ENCODE results near the gene SPDL1. TPM values are rescaled to one million over a fixed set of nuclear protein-coding genes. Genes with fewer than 3 reads are reported as not detected.
A peak's percentile ranks its signal among the peaks of the same experiment; 100 is the strongest.

SPDL1 gene
- total and polyA plus RNA-seq, 8 donors, result 2.0 to 4.8 (median 2.7) TPM

DNA sequence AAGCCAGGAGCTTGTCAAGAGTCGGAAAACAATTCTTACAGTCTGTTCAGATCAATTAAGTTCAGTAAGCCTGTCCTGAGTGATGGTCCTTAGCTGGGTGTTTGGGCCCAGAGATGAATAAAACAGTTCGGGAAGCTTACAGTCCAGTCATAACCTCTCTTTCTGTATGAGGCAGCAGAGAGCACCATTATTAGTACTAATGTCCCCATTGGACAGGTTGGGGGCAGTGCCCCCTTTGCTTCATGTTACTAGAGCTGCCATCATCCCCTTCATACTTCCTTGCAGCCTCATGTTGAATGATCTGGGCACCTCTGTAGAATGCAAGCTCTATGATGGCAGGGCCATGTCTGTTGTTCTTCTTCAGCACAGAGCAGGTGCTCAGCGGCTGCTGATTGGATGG is 63.3 kb downstream of the SPDL1 start:
- TF ChIP-seq, protein P1, sequence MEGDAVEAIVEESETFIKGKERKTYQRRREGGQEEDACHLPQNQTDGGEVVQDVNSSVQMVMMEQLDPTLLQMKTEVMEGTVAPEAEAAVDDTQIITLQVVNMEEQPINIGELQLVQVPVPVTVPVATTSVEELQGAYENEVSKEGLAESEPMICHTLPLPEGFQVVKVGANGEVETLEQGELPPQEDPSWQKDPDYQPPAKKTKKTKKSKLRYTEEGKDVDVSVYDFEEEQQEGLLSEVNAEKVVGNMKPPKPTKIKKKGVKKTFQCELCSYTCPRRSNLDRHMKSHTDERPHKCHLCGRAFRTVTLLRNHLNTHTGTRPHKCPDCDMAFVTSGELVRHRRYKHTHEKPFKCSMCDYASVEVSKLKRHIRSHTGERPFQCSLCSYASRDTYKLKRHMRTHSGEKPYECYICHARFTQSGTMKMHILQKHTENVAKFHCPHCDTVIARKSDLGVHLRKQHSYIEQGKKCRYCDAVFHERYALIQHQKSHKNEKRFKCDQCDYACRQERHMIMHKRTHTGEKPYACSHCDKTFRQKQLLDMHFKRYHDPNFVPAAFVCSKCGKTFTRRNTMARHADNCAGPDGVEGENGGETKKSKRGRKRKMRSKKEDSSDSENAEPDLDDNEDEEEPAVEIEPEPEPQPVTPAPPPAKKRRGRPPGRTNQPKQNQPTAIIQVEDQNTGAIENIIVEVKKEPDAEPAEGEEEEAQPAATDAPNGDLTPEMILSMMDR (IDR thresholded peaks at IDR 0.05), result no peak
- Histone ChIP-seq H3K27ac (no peak overlapping the region), H3K27me3 (peaks cover 0 to 5% (median 0%) of the 10 kb centered on the region in 4 donors), H3K36me3 (no peaks in the 10 kb centered on the region), H3K4me1 (peaks cover 0 to 6% (median 0%) of the 10 kb centered on the region in 3 donors), H3K4me3 (no peak overlapping the region), H3K9me3 (no peaks in the 10 kb centered on the region)
- no peak for ATAC-seq
- 65 to 72% methylated on average over 3 of the region's 3 CpGs for WGBS, 2 donors
- intact Hi-C loops (cut with DNase I), result no loop called here
- FAIRE-seq, result no peak
- no peak for DNase-seq

DNA sequence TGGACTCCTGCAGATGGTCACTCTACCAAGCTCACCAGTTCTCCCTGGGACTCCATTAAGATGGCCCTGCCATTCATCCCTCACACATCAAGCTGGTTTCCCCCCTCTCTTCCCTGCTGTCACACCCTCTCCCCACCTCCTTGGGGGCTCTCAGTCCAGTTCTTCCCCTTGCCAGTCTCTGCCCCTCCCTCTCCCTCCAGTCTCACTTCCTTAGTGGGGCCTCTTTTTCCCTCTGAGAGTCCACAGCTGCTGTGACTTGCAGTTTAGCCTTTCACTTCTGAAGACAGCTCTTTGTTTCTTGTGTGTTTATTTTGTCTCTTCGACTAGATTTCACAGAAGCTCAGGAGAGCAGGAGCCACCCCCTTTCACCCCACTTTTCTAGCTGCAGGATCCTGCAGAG is 64.0 kb downstream of the SPDL1 start:
- Histone ChIP-seq H3K36me3 (no peaks in the 10 kb centered on the region), H3K9me3 (no peaks in the 10 kb centered on the region), H3K4me3 (no peak overlapping the region), H3K27me3 (peaks cover 0 to 5% (median 0%) of the 10 kb centered on the region in 4 donors), H3K27ac (no peak overlapping the region), H3K4me1 (peaks cover 0 to 6% (median 0%) of the 10 kb centered on the region in 3 donors)
- FAIRE-seq (no peak), DNase-seq (no peak), ATAC-seq (peak in 1 of 4 donors; percentile 61)
- WGBS, 2 donors, result 4 to 6% methylated on average over 1 of the region's 1 CpG
- intact Hi-C loops (cut with DNase I), result no loop called here
- TF ChIP-seq, protein P1 (IDR thresholded peaks at IDR 0.05), result no peak

DNA sequence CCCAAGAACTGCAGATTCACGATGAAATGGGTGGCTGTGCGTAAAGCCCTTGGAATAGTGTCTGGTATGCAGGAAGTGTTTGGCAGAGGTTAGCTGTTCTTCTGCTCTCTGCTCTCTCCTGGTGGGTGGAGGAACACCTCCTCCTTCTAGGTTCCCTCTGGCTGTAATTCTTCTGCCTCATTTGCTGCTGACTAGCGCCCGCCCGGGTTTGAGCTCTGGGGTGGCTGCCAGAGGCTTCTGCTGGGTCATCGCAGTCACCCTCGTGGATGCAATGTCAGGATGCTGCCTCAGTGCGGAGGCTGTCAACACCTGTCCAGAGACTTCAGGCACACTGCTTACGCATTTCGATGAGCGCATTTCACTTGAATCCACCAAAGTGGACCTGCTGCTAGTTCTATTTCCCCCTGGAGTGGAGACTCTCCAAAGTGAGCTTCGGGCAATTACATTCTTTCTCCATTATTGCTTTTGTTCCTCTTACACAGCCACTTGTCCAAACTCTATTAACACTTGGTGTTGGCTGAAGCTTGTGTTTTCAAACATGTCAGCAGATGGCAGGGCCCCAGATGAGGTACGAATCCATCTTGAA is 65.2 kb downstream of the SPDL1 start:
- Histone ChIP-seq H3K27me3 (peaks cover 0 to 5% (median 0%) of the 10 kb centered on the region in 4 donors), H3K36me3 (no peaks in the 10 kb centered on the region), H3K27ac (no peak overlapping the region), H3K4me1 (peaks cover 0 to 6% (median 0%) of the 10 kb centered on the region in 3 donors), H3K4me3 (no peak overlapping the region), H3K9me3 (no peaks in the 10 kb centered on the region)
- intact Hi-C loops (cut with DNase I), result no loop called here
- ATAC-seq, result peak in 2 of 4 donors; percentile 11 to 54
- TF ChIP-seq, protein P1 (IDR thresholded peaks at IDR 0.05), result no peak
- 63 to 74% methylated on average over 13 of the region's 13 CpGs for WGBS, 2 donors
- no peak for DNase-seq
- FAIRE-seq, result no peak

DNA sequence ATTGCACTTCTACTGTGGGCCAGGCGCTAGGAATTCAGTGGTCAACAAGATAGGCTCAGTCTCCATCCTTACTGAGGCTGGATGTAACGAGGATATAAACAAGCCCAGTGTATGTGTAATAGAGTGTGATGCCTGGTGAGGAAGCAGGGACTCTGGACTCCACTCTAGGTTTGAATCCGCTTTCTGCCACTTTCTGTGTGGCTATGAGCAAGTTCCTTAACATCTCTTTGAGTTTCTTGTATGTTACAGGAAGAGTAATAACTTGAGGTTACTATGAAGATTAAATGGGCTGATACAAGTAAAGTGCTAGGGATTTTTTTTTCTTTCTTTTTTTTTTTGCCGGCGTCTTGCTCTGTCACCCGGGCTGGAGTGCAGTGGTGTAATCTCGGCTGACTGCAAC is 65.9 kb downstream of the SPDL1 start:
- H3K36me3 ChIP-seq, result no peaks in the 10 kb centered on the region
- intact Hi-C loops (cut with DNase I), result no loop called here
- peaks cover 0 to 5% (median 0%) of the 10 kb centered on the region in 4 donors for H3K27me3 ChIP-seq
- H3K4me1 ChIP-seq, result peaks cover 0 to 6% (median 0%) of the 10 kb centered on the region in 3 donors
- H3K27ac ChIP-seq, result no peak overlapping the region
- FAIRE-seq, result no peak
- WGBS, 2 donors, result 53 to 59% methylated on average over 6 to 7 of the region's 7 CpGs
- ATAC-seq, result no peak
- no peak for DNase-seq
- TF ChIP-seq, protein P1 (IDR thresholded peaks at IDR 0.05), result no peak
- no peak overlapping the region for H3K4me3 ChIP-seq
- H3K9me3 ChIP-seq, result no peaks in the 10 kb centered on the region

DNA sequence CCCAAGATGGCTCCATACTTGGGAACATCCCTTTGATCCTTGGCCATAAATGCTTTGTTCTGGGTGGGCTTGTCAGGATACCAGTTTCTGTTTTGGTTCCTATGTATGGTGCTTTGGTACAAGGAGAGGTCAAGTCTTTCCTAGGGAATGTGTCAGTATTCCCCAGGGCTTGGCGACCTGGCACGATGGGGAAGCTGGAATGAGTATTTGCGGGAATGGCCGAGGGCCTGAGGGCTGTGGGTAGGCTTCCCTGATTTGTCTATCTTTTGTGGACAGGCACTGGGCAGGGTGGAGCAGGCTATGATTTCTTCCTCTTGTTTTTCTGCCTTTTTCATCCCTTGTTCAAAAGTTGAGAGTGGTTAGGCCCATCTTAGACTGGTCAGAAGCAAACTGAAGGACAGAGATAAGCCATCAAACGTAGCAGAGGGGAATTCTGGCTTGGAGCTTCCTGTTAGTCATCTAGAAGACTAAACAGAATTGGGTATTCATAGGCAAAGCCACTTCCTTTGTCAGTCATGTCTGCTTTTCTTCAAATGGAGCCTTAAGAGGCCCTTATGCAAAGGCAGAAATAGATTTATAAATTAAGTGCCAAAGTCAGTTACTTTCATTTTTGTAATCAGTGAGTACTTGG is 67.2 kb downstream of the SPDL1 start:
- Histone ChIP-seq H3K4me1 (peaks cover 0 to 6% (median 0%) of the 10 kb centered on the region in 3 donors), H3K9me3 (no peaks in the 10 kb centered on the region), H3K4me3 (no peak overlapping the region), H3K27ac (no peak overlapping the region), H3K27me3 (peaks cover 0 to 5% (median 0%) of the 10 kb centered on the region in 4 donors), H3K36me3 (no peaks in the 10 kb centered on the region)
- no peak for FAIRE-seq
- peak in 2 of 4 donors; percentile 29 to 39 for ATAC-seq
- DNase-seq, result no peak
- whole genome bisulfite sequencing, 2 donors, result 75 to 76% methylated on average over 5 of the region's 5 CpGs
- TF ChIP-seq, protein P1 (IDR thresholded peaks at IDR 0.05), result no peak
- intact Hi-C loops (cut with DNase I), result no loop called here
